Stimulated activated CD4-positive, alpha-beta T cell treated with anti-CD3 and anti-CD28 coated beads, Interleukin-2, amount 100 ng/mL, for 4 hours (primary cell): ENCODE data around the gene LRRC4B.

Experiments used
- DNase-seq: peaks from one replicate; pipeline ENCODE4 v3.0.0-alpha.2; 2020; ENCODE audit warnings: low read depth

The LRRC4B gene

GRCh38 chr19:50522881-50523280, 45.4 kb downstream of the LRRC4B start:
- DNase-seq = no peak

DNA sequence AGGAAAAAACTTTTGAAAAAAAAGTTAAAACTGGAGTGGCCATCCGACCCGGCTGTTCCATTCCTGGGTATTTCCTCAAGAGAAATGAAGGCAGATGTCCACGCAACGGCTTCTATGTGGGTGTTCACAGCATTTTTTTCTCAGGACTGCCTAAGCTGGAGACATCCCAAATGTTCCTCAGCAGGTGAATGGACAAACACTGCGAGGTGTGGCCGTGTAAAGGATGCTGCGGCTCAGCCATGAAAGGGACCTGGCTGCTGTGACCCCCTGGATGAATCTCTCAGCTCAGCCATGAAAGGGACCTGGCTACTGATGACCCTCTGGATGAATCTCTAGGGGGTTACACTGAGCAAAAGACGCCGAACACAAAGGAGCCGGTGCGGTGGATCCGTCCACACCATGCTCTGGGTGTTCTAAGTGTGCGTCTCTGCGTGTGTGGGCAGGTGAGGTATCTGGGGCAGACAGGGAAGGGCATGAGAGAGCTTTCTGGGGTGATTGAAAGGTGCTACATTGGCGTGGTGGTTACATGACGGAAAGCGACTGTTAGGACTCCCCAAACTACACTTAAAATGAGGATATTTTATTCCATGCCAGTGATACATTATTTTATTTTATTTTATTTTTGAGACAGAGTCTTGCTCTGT, 47.3 kb downstream of the LRRC4B start:
- DNase-seq = no peak

DNA sequence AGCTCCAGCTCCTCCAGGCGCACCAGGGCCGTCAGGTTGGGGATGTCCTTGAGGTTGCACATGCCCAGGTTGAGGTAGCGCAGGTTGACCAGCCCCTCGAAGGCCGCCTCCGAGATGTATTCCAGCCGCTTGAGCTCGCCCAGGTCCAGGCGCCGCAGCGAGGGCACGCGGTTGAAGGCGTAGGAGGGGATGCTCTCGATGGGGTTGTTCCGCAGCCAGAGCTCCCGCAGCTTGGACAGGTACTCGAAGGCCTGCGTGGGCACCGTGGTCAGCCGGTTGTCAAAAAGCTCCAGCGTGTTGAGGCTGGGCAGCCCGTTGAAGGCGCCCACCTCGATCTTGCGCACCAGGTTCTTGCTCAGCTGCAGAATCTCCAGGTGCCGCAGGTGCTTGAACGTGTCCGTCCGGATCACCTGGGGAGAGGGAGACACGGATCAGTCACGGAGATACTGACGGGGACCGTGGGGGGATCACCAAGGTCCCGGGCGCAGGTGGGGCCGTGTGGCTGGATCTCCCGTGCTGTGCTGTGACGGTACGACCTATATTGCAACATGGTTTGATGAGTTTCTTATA, 49.1 kb downstream of the LRRC4B start:
- no peak for DNase-seq

GRCh38 chr19:50518091-50519005, 49.9 kb downstream of the LRRC4B start:
- no peak for DNase-seq

GRCh38 chr19:50517704-50518075, 50.5 kb downstream of the LRRC4B start:
- DNase-seq = no peak

GRCh38 chr19:50516964-50517703, 51.1 kb downstream of the LRRC4B start:
- DNase-seq = no peak

- no peak for DNase-seq
These were observed 51.8 kb downstream of the LRRC4B start for GRCh38 chr19:50516456-50516855.

- DNase-seq = no peak
These were observed 53.1 kb downstream of the LRRC4B start for GRCh38 chr19:50515168-50515561.

DNA sequence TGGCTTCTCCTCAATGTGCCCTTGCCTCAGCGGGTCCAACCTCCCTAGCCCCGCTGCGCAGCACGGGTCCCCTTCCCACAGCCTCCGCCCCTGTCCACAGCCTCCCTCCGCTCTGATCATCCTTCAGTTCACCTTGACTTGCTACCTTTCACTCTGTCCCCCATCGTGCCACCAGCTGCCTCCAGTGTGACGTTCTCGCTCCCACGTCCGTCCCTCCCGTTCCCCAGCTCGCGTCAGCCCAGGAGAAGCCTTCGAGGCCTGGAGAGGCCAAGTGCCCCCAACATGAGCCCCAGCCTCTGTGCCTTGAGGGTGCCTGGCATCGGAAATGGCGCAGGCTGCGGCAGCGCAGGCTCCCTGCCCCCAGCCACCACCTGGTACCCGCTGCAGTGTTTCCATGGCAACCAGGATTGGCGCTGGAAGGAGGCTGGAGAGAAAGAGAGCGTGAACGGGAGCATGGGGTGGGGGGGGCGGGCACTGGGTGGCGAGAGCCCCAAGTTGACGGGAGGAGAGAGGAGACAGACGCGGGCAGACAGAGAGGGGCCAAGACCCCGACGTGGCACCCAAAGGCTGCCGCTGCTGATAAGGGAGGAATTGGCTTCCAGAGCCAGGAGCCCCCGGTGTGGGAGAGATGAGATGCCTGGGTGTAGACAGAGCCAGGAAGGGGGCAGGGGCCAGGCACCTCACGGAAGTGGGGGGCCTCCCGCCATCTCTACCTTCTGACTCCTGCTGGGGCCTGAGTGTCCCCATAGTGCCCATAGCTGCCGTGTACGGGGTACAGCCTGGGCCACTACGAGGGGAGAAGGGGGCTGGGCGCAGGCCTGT, 53.7 kb downstream of the LRRC4B start:
- DNase-seq = no peak

GRCh38 chr19:50513746-50514345, 54.4 kb downstream of the LRRC4B start, which contains the start of gene ASPDH:
ASPDH (minus strand) TSS chr19:50513913; CDS start chr19:50513823, 90 bp downstream.
- no peak for DNase-seq

DNA sequence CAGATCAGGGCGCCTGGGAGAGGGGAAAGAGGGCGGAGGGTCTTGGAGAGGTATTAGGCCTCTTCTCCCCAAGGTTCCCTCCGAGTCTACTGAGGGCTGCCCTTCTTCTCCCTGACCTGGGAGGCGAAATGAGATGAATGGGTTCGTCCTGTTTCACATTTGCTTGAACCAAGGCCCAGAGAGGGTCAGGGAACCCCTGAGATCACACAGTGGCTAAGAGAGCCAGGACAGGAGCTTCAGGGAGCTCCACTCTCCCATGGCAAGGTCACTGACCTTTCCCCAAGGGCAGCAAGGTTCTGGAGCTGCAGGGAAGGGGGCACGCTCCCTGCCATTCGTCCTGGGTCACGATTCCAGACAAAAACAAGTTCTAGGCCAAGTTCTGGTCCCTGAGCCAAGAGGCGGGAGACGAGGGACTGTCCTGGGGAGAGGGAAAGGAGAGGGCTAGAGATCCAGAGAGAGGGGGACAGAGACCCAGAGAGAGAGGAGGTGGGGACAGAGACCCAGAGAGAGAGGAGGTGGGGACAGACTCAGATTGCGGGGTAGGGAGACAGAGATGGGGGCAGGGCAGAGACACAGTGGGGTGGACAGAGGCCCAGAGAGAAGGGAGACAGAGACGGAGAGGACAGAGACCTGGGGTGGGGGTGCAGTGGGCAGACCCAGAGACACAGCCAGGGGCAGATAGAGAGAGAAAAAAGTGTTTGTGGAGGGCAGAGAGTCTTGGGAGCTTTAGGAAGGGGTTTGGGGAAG, 55.1 kb downstream of the LRRC4B start:
- no peak for DNase-seq

GRCh38 chr19:50512112-50512998, 55.9 kb downstream of the LRRC4B start:
- DNase-seq = no peak

GRCh38 chr19:50511069-50511822, 57.0 kb downstream of the LRRC4B start, which contains the start of gene JOSD2:
JOSD2 (minus strand) TSS chr19:50511191; CDS start chr19:50510431, 760 bp downstream.
- DNase-seq = peak; percentile 98

DNA sequence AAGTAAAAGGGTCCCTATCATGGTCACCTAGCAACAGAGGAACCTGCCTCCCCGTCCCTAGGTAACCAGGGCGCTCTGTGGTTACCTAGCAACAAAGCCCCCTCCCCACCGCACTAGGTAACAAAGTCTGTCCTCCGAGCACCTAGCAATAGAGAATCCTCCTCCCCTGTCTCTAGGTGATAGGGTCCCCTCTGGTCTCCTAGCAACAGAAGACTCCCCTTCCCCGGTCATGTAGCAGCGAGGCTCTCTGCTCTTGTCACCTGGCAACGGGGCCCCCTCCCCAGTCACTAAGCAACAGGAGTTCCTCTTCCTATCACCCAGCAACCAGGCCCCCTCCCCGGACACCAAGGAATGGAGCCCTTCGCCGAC, 57.6 kb downstream of the LRRC4B start:
- DNase-seq = no peak

GRCh38 chr19:50510121-50510670, 58.0 kb downstream of the LRRC4B start:
- no peak for DNase-seq

GRCh38 chr19:50509366-50509765, 58.9 kb downstream of the LRRC4B start:
- DNase-seq = no peak

GRCh38 chr19:50508843-50509190, 59.4 kb downstream of the LRRC4B start:
- DNase-seq = no peak

DNA sequence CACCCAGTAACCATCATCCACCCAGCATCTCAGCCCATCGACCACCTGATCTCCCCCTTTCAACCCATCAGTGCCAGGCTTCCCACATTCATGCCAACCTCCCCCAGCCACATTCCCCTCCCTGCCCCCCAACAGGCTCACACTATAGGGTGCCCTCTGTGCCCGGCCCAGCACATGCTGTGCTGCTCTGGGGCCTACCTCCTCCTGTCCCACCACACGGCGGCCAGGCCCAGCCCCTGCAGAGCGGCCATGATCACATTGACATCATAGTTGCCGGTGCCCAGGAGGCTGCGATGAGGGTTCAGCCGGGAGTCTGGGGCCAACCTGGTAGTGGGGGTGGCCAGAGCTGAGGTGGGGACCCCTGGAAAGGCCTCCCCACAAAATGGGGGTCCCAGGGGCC, 60.9 kb downstream of the LRRC4B start:
- DNase-seq = no peak
